Adrenal gland (tissue), 12 donors: Measurements from ENCODE around the gene BSG. TPM values are rescaled to one million over a fixed set of nuclear protein-coding genes. Genes with fewer than 3 reads are reported as not detected.
A peak's percentile ranks its signal among the peaks of the same experiment; 100 is the strongest.

Experiments
- DNase-seq, 7 donors: peaks; one replicate each; pipeline ENCODE4 v3.0.0-alpha.2; 2019 to 2020
- H3K27ac ChIP-seq, 5 donors: fragments of 200-600 bp; sonication (generic) in 4 of 5; 1 replicate in 3 of 5; 2 replicates in 2 of 5; pipeline versions ENCODE4 v1.5.1 to v1.8.0; 2016 to 2020; ENCODE audit warnings: mild to moderate bottlenecking in 1 of 5
- H3K27me3 ChIP-seq: fragments of 200-600 bp; 2 replicates; pipeline ENCODE4 v1.8.0; 2021
- H3K36me3 ChIP-seq, 2 donors: fragments of 200-600 bp; replicated peaks in 1 of 2; 1 replicate in 1 of 2; 2 replicates in 1 of 2; pipeline versions ENCODE4 v1.5.1 to v1.8.0; 2018 to 2022
- H3K4me1 ChIP-seq, 2 donors: fragments of 200-600 bp; replicated peaks in 1 of 2; 1 replicate in 1 of 2; 2 replicates in 1 of 2; pipeline versions ENCODE4 v1.5.1 to v1.8.0; 2018 to 2021
- H3K4me3 ChIP-seq, 4 donors: fragments of 200-600 bp; sonication (generic) in 3 of 4; one replicate each; pipeline ENCODE4 v1.5.1; 2016 to 2018
- H3K9me3 ChIP-seq, 3 donors: fragments of 200-600 bp; sonication (generic) in 1 of 3; replicated peaks in 1 of 3; 1 replicate in 2 of 3; 2 replicates in 1 of 3; pipeline versions ENCODE4 v1.5.1 to v1.8.0; 2016 to 2021
- POLR2A ChIP-seq, 2 donors: fragments of 450-650 bp; IDR thresholded peaks; one replicate each; pipeline ENCODE4 v1.6.1; 2017; ENCODE audit warnings: antibody characterized with exemption in 2 of 2, mild to moderate bottlenecking in 2 of 2, moderate library complexity in 1 of 2
- WGBS, 4 donors: extraction: QIAGEN DNeasy Blood & Tissue Kit in 2 of 4; methylation state at CpG; one replicate each; pipeline versions ENCODE4 v1.1.5 to v1.1.7; 2013 to 2017; 5-methylcytosine and 5-hydroxymethylcytosine counted together
- intact Hi-C, 2 donors: fragments of 100-400 bp; cut with DNase I; formaldehyde crosslinking; loops; one replicate each; pipeline versions ENCODE4 v1.14.1 to v1.15.0; 2022 to 2023
- polyA plus RNA-seq, 3 donors: library from polyadenylated mRNA; stranded (reverse); fragments of 200-250 nt in 2 of 3; fragments of 350-450 nt in 1 of 3; fragmentation: Illumina TruSeq in 1 of 3; extraction: RNeasy Lipid Tissue Mini Kit (QIAGEN cat#74804) in 1 of 3; gene quantifications; one replicate each; pipeline ENCODE4 v1.2.3, GENCODE V29; 2013 to 2014
- total RNA-seq, 9 donors: library from RNA; depleted of rRNA in 4 of 9; stranded (reverse); fragments of >200 nt in 4 of 9; fragments of 120-200 nt in 1 of 9; fragmentation: NEBNext Ultra II Directional in 1 of 9; extraction: Animal tissue kit (Norgen Biotek cat#: 25700) in 1 of 9; gene quantifications; one replicate each; pipeline versions ENCODE4 v1.1.0 to v1.2.4, GENCODE V29; 2013 to 2023
- TF ChIP-seq, protein P1 (sequence below), 6 experiments: fragments of 450-650 bp in 4 of 6; fragments of 200-600 bp in 2 of 6; sonication (generic) in 1 of 6; IDR thresholded peaks; 1 replicate in 5 of 6; 2 replicates in 1 of 6; pipeline versions ENCODE4 v1.5.1 to v1.8.0; 2016 to 2021; ENCODE audit warnings: antibody characterized with exemption in 6 of 6, mild to moderate bottlenecking in 2 of 6, moderate library complexity in 1 of 6
- donor health status: healthy with polysubstance abuse.
- donor health status: Bipolar disorder and iron deficiency.
- donor health status: DM: yes; HTN: yes; CAD: no.
- donor health status: DM: no; HTN: no; CAD: no.
- donor health status: DM: no; HTN: no; CAD: no.
- donor health status: DM: yes; HTN: yes; CAD: no.

The BSG gene
- total and polyA plus RNA-seq, 12 donors = 328 to 2,214 (median 832) TPM

DNA sequence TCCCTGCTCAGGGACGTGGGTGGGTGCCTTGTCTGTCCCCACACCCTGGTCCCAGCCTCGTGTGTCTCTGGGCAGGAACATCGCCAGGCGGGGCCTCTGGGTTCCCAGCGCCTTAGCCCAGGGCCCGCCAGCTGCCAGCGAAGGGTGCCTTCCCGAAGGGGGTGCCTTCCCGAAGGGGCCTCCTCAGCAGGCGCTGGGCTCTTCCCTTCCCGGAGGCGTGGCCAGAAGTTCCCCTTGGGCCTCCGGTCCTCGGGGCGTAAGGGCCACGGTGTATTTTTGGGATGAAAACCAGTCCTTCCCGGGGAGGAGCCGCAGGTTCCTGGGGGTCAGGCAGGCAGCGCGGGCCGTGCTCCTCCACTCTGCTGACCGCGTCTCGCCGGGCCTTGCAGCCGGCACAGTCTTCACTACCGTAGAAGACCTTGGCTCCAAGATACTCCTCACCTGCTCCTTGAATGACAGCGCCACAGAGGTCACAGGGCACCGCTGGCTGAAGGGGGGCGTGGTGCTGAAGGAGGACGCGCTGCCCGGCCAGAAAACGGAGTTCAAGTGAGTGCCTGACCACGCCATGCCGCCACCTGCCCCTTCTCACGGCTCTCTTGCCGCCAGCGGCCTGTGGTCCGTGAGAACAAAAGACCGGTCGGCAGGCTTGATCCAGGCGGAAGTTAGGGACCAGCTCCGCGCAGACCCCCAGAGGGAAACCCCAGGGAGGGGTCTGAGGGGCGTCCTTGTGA, 6.9 kb downstream of the BSG start:
- H3K27me3 ChIP-seq = no peaks in the 10 kb centered on the region
- TF ChIP-seq, protein P1, sequence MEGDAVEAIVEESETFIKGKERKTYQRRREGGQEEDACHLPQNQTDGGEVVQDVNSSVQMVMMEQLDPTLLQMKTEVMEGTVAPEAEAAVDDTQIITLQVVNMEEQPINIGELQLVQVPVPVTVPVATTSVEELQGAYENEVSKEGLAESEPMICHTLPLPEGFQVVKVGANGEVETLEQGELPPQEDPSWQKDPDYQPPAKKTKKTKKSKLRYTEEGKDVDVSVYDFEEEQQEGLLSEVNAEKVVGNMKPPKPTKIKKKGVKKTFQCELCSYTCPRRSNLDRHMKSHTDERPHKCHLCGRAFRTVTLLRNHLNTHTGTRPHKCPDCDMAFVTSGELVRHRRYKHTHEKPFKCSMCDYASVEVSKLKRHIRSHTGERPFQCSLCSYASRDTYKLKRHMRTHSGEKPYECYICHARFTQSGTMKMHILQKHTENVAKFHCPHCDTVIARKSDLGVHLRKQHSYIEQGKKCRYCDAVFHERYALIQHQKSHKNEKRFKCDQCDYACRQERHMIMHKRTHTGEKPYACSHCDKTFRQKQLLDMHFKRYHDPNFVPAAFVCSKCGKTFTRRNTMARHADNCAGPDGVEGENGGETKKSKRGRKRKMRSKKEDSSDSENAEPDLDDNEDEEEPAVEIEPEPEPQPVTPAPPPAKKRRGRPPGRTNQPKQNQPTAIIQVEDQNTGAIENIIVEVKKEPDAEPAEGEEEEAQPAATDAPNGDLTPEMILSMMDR (IDR thresholded peaks at IDR 0.05) = no peak
- TF ChIP-seq POLR2A (IDR thresholded peaks at IDR 0.05) = no peak
- DNase-seq = peak in 1 of 7 donors; percentile 38
- H3K4me3 ChIP-seq = no peak overlapping the region
- H3K36me3 ChIP-seq = peaks cover 0 to 35% of the 10 kb centered on the region in 2 donors
- H3K9me3 ChIP-seq = no peaks in the 10 kb centered on the region
- intact Hi-C loops = no loop called here
- peak overlapping the region in 1 of 5 donors; percentile 27 for H3K27ac ChIP-seq
- H3K4me1 ChIP-seq = peaks cover 57 to 63% of the 10 kb centered on the region in 2 donors
- 82 to 89% (median 85%) methylated on average over 18 to 46 of the region's 46 CpGs for WGBS, 4 donors

DNA sequence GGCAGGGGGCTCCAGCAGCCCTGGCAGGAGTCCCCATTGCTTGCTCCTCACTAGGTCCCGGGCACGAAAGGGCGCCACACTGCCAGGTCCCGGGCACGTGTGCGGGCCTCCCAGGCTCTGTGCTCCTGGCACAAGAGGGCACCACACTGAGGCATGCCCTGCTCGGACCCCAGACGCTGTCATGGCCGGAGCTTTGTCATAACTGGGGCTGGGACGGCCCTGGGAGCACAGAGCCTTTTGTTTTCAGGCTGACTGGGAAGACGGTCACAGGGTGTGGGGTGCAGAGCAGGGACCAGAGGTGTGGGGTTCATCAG, 7.4 kb downstream of the BSG start:
- H3K27me3 ChIP-seq = no peaks in the 10 kb centered on the region
- peaks cover 0 to 35% of the 10 kb centered on the region in 2 donors for H3K36me3 ChIP-seq
- 77 to 93% (median 85%) methylated on average over 8 to 11 of the region's 11 CpGs for WGBS, 4 donors
- TF ChIP-seq, protein P1 (IDR thresholded peaks at IDR 0.05) = no peak
- no peak for TF ChIP-seq POLR2A (IDR thresholded peaks at IDR 0.05)
- H3K9me3 ChIP-seq = no peaks in the 10 kb centered on the region
- no peak for DNase-seq
- intact Hi-C loops = no loop called here
- H3K4me1 ChIP-seq = peaks cover 53 to 62% of the 10 kb centered on the region in 2 donors
- no peak overlapping the region for H3K4me3 ChIP-seq
- peak overlapping the region in 1 of 5 donors; percentile 27 for H3K27ac ChIP-seq

DNA sequence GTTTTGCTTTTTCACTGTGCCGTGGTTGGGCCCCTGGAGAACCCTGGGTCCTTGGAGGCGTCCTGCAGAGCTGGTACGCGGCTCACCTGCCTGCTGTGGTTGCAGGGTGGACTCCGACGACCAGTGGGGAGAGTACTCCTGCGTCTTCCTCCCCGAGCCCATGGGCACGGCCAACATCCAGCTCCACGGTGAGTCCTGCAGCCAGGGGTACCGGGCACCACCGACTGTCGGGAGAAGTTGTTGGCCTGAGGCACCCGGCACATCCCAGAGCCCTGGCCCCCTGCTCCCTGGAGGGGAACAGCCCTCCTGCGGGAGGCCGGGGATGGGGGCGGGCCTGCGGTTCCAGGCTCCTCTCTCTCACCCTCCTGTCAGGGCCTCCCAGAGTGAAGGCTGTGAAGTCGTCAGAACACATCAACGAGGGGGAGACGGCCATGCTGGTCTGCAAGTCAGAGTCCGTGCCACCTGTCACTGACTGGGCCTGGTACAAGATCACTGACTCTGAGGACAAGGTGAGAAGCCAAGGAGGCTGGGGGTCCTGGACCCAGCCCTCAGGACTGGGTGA, 8.0 kb downstream of the BSG start:
- TF ChIP-seq POLR2A (IDR thresholded peaks at IDR 0.05) = no peak
- TF ChIP-seq, protein P1 (IDR thresholded peaks at IDR 0.05) = no peak
- Histone ChIP-seq H3K9me3 (no peaks in the 10 kb centered on the region), H3K27ac (peak overlapping the region in 1 of 5 donors; percentile 27), H3K36me3 (peaks cover 0 to 35% of the 10 kb centered on the region in 2 donors), H3K4me3 (no peak overlapping the region), H3K27me3 (no peaks in the 10 kb centered on the region), H3K4me1 (peaks cover 48 to 56% of the 10 kb centered on the region in 2 donors)
- no peak for DNase-seq
- intact Hi-C loops = no loop called here
- WGBS, 4 donors = 68 to 88% (median 78%) methylated on average over 4 to 22 of the region's 22 CpGs

DNA sequence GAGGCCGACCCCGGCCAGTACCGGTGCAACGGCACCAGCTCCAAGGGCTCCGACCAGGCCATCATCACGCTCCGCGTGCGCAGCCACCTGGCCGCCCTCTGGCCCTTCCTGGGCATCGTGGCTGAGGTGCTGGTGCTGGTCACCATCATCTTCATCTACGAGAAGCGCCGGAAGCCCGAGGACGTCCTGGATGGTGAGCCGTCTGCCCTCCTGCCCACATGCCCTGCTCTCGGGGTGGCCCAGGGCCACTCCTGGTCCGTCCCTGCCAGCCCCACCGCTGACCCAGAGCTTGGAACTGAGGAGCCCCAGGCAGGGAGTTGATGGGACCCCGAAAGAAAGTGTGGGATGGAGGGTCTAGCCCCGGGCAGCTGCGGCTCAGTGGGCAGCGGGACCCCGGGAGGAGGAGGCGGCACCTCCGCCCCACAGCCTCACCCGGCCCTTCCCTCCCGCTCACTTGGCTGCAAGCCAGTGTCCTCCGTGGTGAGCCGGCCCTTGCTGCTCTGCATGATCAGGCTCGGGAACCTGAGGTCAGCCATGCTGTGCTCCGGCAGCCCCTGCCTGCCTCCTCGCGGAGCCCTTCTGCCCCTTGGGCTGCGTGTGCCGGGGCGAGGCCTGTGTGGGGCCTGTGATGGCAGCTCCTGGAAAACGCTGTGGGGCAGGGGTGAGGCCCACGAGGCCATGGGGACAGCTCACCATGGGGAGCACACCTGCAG, 9.2 kb downstream of the BSG start:
- Histone ChIP-seq H3K4me3 (no peak overlapping the region), H3K27me3 (no peaks in the 10 kb centered on the region), H3K36me3 (peaks cover 0 to 35% of the 10 kb centered on the region in 2 donors), H3K27ac (peak overlapping the region in 3 of 5 donors; percentile 86 to 94 (median 89)), H3K4me1 (peaks cover 37 to 48% of the 10 kb centered on the region in 2 donors), H3K9me3 (no peaks in the 10 kb centered on the region)
- peak in 6 of 7 donors; percentile 47 to 78 (median 70) for DNase-seq
- TF ChIP-seq, protein P1 (IDR thresholded peaks at IDR 0.05) = no peak
- TF ChIP-seq POLR2A (IDR thresholded peaks at IDR 0.05) = no peak
- intact Hi-C loops = no loop called here
- 71 to 83% (median 74%) methylated on average over 9 to 40 of the region's 40 CpGs for WGBS, 4 donors
